ENCODE results near the gene FAM111A. TPM values are rescaled to one million over a fixed set of nuclear protein-coding genes. Genes with fewer than 3 reads are reported as not detected.

Gene FAM111A
- total RNA-seq, 4 donors from 2014 or later = 2.0 to 7.0 (median 3.7) TPM

- in situ Hi-C loops (cut with MboI; ENCODE audit: low sequenced_read_pairs in 4 of 4) (no loop called here), intact Hi-C loops (cut with DNase I; ENCODE audit: low total_unique reads) (no loop called here)
- Histone ChIP-seq H3K27ac (no peak overlapping the region), H3K27me3 (no peaks in the 10 kb centered on the region), H3K36me3 (no peaks in the 10 kb centered on the region), H3K4me3 (no peak overlapping the region), H3K9me3 (no peaks in the 10 kb centered on the region), H3K4me1 (no peaks in the 10 kb centered on the region)
- ATAC-seq (no peak), DNase-seq (no peak)
- TF ChIP-seq CTCF (IDR thresholded peaks at IDR 0.05 in 4 of 5, conservative IDR thresholded peaks at IDR 0.05 in 1 of 5) (no peak), POLR2A (IDR thresholded peaks at IDR 0.05) (no peak)
Observed at GRCh38 chr11:59180907-59181306, 38.3 kb downstream of the FAM111A start.

DNA sequence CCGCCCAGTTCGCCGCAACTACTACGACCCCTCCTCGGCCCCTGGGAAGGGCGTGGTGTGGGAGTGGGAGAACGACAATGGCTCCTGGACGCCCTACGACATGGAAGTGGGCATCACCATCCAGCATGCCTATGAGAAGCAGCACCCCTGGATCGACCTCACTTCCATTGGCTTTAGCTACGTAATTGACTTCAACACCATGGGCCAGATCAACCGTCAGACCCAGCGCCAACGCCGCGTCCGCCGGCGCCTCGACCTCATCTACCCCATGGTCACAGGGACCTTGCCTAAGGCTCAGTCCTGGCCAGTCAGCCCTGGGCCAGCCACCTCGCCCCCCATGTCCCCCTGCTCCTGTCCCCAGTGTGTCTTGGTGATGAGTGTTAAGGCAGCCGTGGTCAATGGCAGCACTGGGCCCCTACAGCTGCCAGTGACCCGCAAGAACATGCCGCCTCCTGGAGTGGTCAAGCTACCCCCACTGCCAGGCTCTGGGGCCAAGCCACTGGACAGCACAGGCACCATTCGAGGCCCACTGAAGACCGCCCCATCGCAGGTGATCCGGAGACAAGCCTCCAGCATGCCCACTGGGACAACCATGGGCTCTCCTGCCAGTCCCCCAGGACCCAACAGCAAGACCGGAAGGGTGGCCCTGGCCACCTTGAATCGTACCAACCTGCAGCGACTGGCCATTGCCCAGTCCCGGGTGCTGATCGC, 39.2 kb downstream of the FAM111A start:
- no peaks in the 10 kb centered on the region for H3K4me1 ChIP-seq
- TF ChIP-seq CTCF (IDR thresholded peaks at IDR 0.05 in 4 of 5, conservative IDR thresholded peaks at IDR 0.05 in 1 of 5) (no peak), POLR2A (IDR thresholded peaks at IDR 0.05) (no peak)
- no peak overlapping the region for H3K27ac ChIP-seq
- peaks cover 0 to 6% (median 0%) of the 10 kb centered on the region in 3 donors for H3K27me3 ChIP-seq
- no peak overlapping the region for H3K4me3 ChIP-seq
- in situ Hi-C loops (cut with MboI; ENCODE audit: low sequenced_read_pairs in 4 of 4) = no loop called here
- DNase-seq (no peak), ATAC-seq (no peak)
- no peaks in the 10 kb centered on the region for H3K36me3 ChIP-seq
- intact Hi-C loops (cut with DNase I; ENCODE audit: low total_unique reads) = no loop called here
- H3K9me3 ChIP-seq = no peaks in the 10 kb centered on the region

- no peaks in the 10 kb centered on the region for H3K36me3 ChIP-seq
- in situ Hi-C loops (cut with MboI; ENCODE audit: low sequenced_read_pairs in 4 of 4) = no loop called here
- intact Hi-C loops (cut with DNase I; ENCODE audit: low total_unique reads) = no loop called here
- no peak overlapping the region for H3K4me3 ChIP-seq
- no peaks in the 10 kb centered on the region for H3K9me3 ChIP-seq
- no peak for DNase-seq
- no peak overlapping the region for H3K27ac ChIP-seq
- TF ChIP-seq CTCF (IDR thresholded peaks at IDR 0.05 in 4 of 5, conservative IDR thresholded peaks at IDR 0.05 in 1 of 5) (no peak), POLR2A (IDR thresholded peaks at IDR 0.05) (no peak)
- no peak for ATAC-seq
- no peaks in the 10 kb centered on the region for H3K4me1 ChIP-seq
- H3K27me3 ChIP-seq = peaks cover 0 to 10% (median 3%) of the 10 kb centered on the region in 3 donors
Observed at GRCh38 chr11:59182457-59183151, 39.9 kb downstream of the FAM111A start.

DNA sequence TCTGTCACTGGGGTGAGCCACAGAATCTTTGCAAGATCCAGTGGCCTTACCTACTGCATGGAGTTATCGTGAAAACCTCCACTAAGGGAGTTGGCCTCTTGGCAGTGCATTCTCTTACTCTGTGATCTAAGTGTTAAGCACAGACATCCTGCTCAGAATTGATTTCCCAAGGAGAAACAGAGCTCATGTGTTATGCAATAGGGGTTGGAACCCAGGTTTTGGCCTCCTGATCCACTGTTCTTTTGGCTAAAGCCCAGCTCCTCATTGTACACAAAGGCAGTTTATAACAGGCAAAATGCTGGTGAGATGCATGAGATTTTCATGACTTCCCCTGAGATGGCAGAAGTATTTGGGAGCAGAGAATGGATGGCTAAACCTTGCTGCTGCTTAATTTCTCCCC, 41.1 kb downstream of the FAM111A start:
- intact Hi-C loops (cut with DNase I; ENCODE audit: low total_unique reads) = no loop called here
- no peak overlapping the region for H3K4me3 ChIP-seq
- H3K36me3 ChIP-seq = no peaks in the 10 kb centered on the region
- ATAC-seq (no peak), DNase-seq (no peak)
- no peaks in the 10 kb centered on the region for H3K4me1 ChIP-seq
- peaks cover 0 to 10% (median 4%) of the 10 kb centered on the region in 3 donors for H3K27me3 ChIP-seq
- TF ChIP-seq POLR2A (IDR thresholded peaks at IDR 0.05) = no peak
- TF ChIP-seq CTCF (IDR thresholded peaks at IDR 0.05 in 4 of 5, conservative IDR thresholded peaks at IDR 0.05 in 1 of 5) = no peak
- in situ Hi-C loops (cut with MboI; ENCODE audit: low sequenced_read_pairs in 4 of 4) = no loop called here
- H3K9me3 ChIP-seq = no peaks in the 10 kb centered on the region
- no peak overlapping the region for H3K27ac ChIP-seq
